ENCODE data around the gene BHLHA15.
A peak's percentile ranks its signal among the peaks of the same experiment; 100 is the strongest.

Gene BHLHA15

GRCh38 chr7:98189559-98189958, 21.7 kb upstream of the BHLHA15 start:
- no peak for DNase-seq

DNA sequence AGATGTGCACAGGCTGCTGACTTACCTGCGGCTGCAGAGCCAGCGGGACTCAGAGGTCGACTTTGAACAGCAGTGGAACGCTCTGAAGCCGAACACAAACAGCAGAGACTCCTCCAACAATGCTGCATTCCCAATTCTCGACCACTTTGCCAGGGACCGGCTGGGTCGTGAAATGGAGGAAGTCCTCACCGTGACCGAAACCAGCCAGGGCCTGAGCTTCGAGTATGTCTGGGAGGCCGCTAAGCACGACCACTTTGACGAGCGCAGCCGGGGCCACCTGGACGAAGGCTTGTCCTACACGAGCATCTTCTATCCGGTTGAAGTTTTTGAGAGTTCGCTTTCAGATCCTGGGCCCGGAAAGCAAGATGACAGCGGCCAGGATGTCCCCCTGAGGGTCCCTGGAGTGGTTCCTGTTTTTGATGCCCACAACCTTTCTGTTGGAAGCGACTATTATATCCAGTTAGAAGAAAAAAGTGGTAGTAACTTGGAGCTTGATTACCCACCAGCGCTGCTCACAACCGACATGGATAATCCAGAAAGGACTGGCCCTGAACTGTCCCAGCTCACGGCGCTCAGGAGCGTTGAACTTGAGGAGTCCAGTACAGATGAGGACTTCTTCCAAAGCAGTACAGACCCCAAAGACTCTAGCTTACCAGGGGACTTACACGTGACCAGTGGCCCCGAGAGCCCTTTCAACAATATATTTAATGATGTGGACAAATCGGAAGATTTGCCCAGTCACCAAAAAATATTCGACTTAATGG, 19.4 kb upstream of the BHLHA15 start:
- DNase-seq: no peak

DNA sequence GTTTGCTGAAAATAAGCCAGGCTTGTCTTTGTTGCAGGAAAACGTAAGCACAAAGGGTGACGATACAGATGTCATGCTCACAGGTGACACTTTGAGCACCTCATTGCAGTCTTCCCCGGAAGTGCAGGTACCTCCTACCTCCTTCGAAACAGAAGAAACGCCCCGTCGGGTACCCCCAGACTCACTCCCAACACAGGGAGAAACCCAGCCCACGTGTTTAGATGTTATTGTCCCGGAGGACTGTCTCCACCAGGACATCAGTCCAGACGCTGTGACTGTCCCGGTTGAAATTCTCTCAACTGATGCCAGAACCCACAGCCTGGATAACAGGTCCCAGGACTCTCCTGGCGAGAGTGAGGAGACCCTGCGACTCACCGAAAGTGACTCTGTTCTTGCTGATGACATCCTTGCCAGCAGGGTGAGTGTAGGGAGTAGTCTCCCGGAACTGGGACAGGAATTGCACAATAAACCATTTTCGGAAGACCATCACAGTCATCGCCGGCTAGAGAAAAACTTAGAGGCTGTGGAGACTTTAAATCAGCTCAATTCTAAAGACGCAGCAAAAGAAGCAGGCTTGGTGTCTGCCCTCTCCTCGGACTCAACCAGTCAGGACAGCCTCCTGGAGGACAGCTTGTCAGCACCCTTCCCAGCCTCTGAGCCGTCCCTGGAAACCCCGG, 18.3 kb upstream of the BHLHA15 start:
- DNase-seq: no peak

- DNase-seq: no peak
These were observed 17.6 kb upstream of the BHLHA15 start for GRCh38 chr7:98193474-98194180.

DNA sequence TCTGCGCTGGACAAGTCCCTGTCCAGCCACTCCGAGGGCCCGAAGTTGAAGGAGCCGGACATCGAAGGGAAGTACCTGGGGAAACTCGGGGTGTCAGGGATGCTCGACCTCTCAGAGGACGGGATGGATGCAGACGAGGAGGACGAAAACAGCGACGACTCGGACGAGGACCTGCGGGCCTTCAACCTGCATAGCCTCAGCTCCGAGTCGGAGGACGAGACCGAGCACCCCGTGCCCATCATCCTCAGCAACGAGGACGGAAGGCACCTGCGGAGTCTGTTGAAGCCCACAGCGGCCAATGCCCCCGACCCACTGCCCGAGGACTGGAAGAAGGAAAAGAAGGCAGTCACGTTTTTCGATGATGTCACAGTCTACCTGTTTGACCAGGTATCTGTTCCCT, 17.1 kb upstream of the BHLHA15 start:
- DNase-seq: no peak

DNA sequence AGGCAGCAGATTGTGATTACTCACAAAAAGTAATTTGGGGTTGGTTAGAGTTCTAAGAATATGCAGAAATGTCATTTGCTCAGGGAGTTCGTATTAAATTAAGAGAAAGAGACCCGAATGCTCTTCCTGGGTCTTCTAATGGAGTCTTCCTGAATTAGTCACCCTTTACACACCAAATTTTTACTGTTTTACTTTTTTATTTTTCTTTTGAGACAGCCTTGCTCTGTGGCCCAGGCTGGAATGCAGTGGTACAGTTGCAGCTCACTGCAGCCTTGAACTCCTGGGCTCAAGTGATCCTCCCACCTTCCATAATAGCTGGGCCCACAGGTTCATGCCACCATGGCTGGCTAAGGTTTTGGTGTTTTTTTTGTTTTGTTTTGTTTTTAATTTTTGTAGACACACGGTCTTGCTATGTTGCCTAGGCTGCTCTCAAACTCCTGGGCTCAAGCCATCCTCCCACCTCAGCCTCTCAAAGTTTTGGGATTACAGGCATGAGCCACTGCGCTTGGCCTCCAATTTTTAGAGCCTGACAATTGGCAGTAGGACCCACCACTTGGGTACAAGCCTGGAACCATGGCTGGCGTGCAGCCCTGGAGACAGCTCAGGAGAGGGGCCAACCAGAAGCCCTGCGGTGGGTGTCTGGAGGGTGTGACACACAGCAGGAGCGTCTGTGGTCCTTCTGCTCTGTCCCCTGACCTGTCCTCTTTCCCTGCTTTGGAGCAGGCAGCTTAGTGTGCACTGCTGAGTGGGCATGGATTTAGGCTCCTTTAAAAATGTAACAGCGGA, 16.4 kb upstream of the BHLHA15 start:
- DNase-seq: no peak

GRCh38 chr7:98196706-98197605, 14.3 kb upstream of the BHLHA15 start:
- no peak for DNase-seq

GRCh38 chr7:98199131-98199530, 12.1 kb upstream of the BHLHA15 start:
- DNase-seq: no peak

DNA sequence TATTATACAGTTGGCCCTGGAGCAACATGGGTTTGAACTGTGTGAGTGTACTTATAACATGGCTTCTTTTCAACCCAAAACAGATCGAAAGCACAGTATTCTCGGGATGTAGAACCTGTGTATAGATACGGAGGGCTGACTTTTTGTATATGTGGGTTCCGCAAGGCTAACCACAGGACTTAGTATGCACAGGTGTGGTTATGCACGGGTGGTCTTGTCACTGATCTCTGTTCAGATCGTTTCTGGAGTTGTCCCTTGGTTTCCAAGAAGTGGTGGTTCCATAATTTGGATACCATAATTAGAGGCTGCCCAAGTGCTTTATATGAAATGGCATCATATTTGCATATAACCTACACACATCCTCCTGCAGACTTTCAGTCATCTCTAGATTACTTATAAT, 10.9 kb upstream of the BHLHA15 start:
- no peak for DNase-seq

- peak; percentile 66 for DNase-seq
These were observed 8.7 kb upstream of the BHLHA15 start for GRCh38 chr7:98202367-98203195.

- no peak for DNase-seq
These were observed 7.8 kb upstream of the BHLHA15 start for GRCh38 chr7:98203261-98203963.

GRCh38 chr7:98203964-98204605, 7.2 kb upstream of the BHLHA15 start:
- no peak for DNase-seq

DNA sequence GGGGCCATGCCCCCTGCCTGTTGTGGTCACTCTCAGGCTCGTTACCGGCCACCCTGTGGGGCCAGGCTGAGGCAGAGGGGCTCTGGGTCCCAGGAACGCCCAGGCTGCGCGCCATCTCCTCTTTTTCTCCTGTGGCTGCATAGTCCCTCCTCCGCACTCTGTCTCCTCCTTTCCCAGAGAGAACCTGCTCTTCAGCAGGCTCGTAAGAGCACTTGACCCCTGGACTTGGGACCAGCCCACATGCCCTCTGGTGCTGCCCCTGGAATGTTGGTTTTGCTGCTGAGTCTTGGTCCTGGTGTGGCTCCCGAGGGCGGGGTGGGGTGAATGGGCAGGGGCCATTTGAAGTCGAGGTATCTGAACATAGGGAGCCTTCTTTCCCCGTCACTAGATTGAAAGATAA, 6.6 kb upstream of the BHLHA15 start:
- no peak for DNase-seq

DNA sequence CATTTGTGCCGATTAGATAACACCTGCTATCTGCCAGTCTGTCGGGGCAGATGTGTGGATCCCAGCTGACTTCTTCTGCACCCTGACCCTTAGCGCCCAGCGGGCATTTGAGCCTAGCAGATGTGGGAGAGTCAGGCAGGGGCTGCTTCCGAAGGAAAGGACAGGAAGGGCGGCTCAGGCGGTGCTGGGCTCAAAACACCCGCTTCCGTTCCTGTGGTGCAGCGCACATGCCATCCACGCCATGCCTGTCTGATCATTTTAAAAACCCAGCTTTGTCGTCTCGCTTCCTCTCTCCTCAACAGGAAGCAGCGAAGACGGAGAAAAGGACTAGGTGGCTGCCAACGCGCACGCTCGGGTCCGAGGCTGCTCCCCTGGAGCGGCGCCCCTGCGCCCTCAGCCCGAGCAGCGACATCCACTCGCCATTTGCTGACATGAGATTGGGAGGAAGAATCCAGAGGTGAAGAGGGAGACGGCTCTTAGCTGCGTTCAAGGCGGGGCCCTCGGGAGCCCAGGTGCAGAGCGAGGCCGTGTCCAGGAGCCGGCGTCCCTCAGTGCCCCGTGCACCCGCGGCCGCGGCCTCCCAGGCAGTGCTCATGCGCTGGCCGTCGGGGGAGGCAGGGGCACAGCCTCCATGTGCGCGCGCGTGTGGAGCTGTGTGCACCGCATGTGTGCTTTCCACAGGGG, 5.9 kb upstream of the BHLHA15 start:
- DNase-seq: no peak

- DNase-seq: no peak
These were observed 4.5 kb upstream of the BHLHA15 start for GRCh38 chr7:98206451-98207330.

GRCh38 chr7:98209166-98209920, 1.9 kb upstream of the BHLHA15 start:
- no peak for DNase-seq

GRCh38 chr7:98210513-98211220, 572 bp upstream of the BHLHA15 start:
- no peak for DNase-seq

Data from central memory CD4-positive, alpha-beta T cell (primary cell).